SK-N-SH treated with all-trans-retinoic acid at 6 μM for 48 hours (cell line): Measurements from ENCODE around the gene GOLGA8B.

Experiments used
- ARNTL ChIP-seq: fragments of 450-650 bp; formaldehyde crosslinking; IDR thresholded peaks from 2 replicates; pipeline ENCODE4 v1.5.0; 2020; ENCODE audit warnings: low read depth, mild to moderate bottlenecking, moderate library complexity, borderline replicate concordance
- BACH2 ChIP-seq: fragments of 250-450 bp; sonication (Bioruptor Pico); IDR thresholded peaks from 2 replicates; pipeline ENCODE4 v1.9.0; 2021; ENCODE audit warnings: mild to moderate bottlenecking, borderline replicate concordance
- GLIS3 ChIP-seq: fragments of 250-450 bp; sonication (Bioruptor Pico); IDR thresholded peaks from 2 replicates; pipeline ENCODE4 v1.5.0; 2020; ENCODE audit warnings: mild to moderate bottlenecking, moderate library complexity
- PATZ1 ChIP-seq: fragments of 250-450 bp; sonication (Bioruptor Pico); IDR thresholded peaks from 2 replicates; pipeline ENCODE4 v1.8.0; 2020; ENCODE audit warnings: mild to moderate bottlenecking, moderate library complexity, borderline replicate concordance
- SNAI2 ChIP-seq: fragments of 250-450 bp; sonication (Bioruptor Pico); IDR thresholded peaks from 2 replicates; pipeline ENCODE4 v1.5.0; 2020; ENCODE audit warnings: mild to moderate bottlenecking, moderate library complexity
- TOX ChIP-seq: fragments of 250-450 bp; sonication (Bioruptor Pico); IDR thresholded peaks from 2 replicates; pipeline ENCODE4 v1.8.0; 2021; ENCODE audit warnings: mild to moderate bottlenecking, moderate library complexity, borderline replicate concordance
- TSHZ2 ChIP-seq: fragments of 250-450 bp; sonication (Bioruptor Pico); IDR thresholded peaks from 2 replicates; pipeline ENCODE4 v1.5.0; 2020; ENCODE audit warnings: mild to moderate bottlenecking, moderate library complexity
- ZFP3 ChIP-seq: fragments of 250-450 bp; sonication (Bioruptor Pico); IDR thresholded peaks from 2 replicates; pipeline ENCODE4 v1.5.0; 2020; ENCODE audit warnings: mild to moderate bottlenecking, moderate library complexity
- ZFP30 ChIP-seq: fragments of 450-650 bp; formaldehyde crosslinking; IDR thresholded peaks from 2 replicates; pipeline ENCODE4 v1.5.0; 2022; ENCODE audit warnings: mild to moderate bottlenecking, moderate library complexity
- TF ChIP-seq, protein P1 (sequence below): fragments of 250-450 bp; sonication (Bioruptor Pico); IDR thresholded peaks from 2 replicates; pipeline ENCODE4 v1.5.1; 2020; ENCODE audit warnings: low read depth, mild to moderate bottlenecking, moderate library complexity

DNA sequence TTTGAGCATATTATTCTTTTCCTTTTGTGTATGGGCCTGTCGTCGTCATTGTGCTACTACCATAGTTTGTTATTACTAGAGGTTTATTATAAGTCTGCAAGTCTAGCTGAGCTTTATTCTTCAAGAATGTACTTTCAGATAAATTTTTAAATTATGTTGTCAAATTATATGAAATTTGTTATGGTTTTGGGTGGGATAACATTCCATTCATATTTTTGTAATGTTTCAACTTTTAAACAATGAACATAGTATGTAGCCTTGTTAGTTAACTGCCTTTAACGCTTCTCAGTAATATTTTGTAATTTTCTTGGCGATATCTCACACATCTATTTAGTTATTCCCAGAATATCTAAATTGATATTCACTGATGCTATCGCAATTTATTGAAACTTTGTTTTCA is 41.6 kb upstream of the GOLGA8B start:
- TF ChIP-seq ARNTL (CRISPR knock-in tag) (no peak), TSHZ2 (no peak), SNAI2 (no peak), ZFP3 (no peak), BACH2 (no peak), GLIS3 (no peak), PATZ1 (CRISPR knock-in tag) (no peak), TOX (CRISPR knock-in tag) (no peak), ZFP30 (no peak)
- TF ChIP-seq, protein P1, sequence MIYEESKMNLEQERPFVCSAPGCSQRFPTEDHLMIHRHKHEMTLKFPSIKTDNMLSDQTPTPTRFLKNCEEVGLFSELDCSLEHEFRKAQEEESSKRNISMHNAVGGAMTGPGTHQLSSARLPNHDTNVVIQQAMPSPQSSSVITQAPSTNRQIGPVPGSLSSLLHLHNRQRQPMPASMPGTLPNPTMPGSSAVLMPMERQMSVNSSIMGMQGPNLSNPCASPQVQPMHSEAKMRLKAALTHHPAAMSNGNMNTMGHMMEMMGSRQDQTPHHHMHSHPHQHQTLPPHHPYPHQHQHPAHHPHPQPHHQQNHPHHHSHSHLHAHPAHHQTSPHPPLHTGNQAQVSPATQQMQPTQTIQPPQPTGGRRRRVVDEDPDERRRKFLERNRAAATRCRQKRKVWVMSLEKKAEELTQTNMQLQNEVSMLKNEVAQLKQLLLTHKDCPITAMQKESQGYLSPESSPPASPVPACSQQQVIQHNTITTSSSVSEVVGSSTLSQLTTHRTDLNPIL (CRISPR knock-in tag) = no peak
